Glutamatergic neuron (in vitro differentiated cells): ENCODE data around the gene CHN2. TPM values are rescaled to one million over a fixed set of nuclear protein-coding genes. Genes with fewer than 3 reads are reported as not detected.

Source experiments
- DNase-seq: peaks from one replicate; pipeline ENCODE4 v3.0.0; 2022
- H3K27ac Mint-ChIP-seq: one replicate; pipeline ENCODE4 v1.8.0; 2020; ENCODE audit warnings: mild to moderate bottlenecking, mixed read lengths, inconsistent platforms; ENCODE audit not compliant: unreplicated experiment
- H3K27me3 Mint-ChIP-seq: one replicate; pipeline ENCODE4 v1.8.0; 2020; ENCODE audit warnings: mild to moderate bottlenecking, moderate library complexity, mixed read lengths, inconsistent platforms; ENCODE audit not compliant: unreplicated experiment
- H3K36me3 Mint-ChIP-seq: one replicate; pipeline ENCODE4 v1.8.0; 2020; ENCODE audit warnings: mild to moderate bottlenecking, mixed read lengths, inconsistent platforms; ENCODE audit not compliant: unreplicated experiment
- H3K4me1 Mint-ChIP-seq: one replicate; pipeline ENCODE4 v1.8.0; 2020; ENCODE audit warnings: mild to moderate bottlenecking, low read depth, mixed read lengths, inconsistent platforms; ENCODE audit not compliant: unreplicated experiment
- H3K4me3 Mint-ChIP-seq: one replicate; pipeline ENCODE4 v1.8.0; 2020; ENCODE audit warnings: mild to moderate bottlenecking, mixed read lengths, inconsistent platforms; ENCODE audit not compliant: unreplicated experiment
- H3K9me3 Mint-ChIP-seq: one replicate; pipeline ENCODE4 v1.8.0; 2020; ENCODE audit warnings: mild to moderate bottlenecking, moderate library complexity, mixed read lengths, inconsistent platforms; ENCODE audit not compliant: unreplicated experiment
- total RNA-seq: library from RNA; stranded (reverse); fragmentation: NEBNext Ultra II Directional; extraction: Animal tissue kit (Norgen Biotek cat#: 25700); gene quantifications from one replicate; pipeline ENCODE4 v1.2.1, GENCODE V29; 2021; ENCODE audit not compliant: unreplicated experiment
- TF ChIP-seq, protein P1 (sequence below): fragments of 200-600 bp; sonication (generic); IDR thresholded peaks from one replicate; pipeline ENCODE4 v1.5.0; 2021; ENCODE audit not compliant: partially characterized antibody, unreplicated experiment

Gene CHN2
- total RNA-seq, 1 donor from 2014 or later = 63.2 TPM

DNA sequence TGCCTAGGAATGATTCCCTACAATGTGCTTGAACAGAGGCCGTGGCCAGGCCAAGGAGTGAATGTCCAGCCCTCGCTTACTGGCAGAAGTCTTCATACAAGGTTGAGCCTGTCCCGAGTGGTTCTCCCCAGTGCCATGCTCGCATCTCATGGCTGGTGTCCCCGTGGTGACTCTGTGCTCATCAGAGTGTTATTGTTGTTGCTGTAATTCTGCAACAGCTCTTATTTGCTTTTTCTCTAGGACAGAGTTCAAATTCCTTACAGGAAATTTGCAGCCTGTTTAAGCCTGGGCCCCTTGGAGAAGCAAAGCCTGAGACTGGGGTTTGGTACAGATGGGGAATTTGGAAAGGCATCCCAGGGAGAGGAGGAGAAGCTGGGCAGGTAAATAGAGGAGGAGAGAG is 211.3 kb downstream of the CHN2 start:
- TF ChIP-seq, protein P1, sequence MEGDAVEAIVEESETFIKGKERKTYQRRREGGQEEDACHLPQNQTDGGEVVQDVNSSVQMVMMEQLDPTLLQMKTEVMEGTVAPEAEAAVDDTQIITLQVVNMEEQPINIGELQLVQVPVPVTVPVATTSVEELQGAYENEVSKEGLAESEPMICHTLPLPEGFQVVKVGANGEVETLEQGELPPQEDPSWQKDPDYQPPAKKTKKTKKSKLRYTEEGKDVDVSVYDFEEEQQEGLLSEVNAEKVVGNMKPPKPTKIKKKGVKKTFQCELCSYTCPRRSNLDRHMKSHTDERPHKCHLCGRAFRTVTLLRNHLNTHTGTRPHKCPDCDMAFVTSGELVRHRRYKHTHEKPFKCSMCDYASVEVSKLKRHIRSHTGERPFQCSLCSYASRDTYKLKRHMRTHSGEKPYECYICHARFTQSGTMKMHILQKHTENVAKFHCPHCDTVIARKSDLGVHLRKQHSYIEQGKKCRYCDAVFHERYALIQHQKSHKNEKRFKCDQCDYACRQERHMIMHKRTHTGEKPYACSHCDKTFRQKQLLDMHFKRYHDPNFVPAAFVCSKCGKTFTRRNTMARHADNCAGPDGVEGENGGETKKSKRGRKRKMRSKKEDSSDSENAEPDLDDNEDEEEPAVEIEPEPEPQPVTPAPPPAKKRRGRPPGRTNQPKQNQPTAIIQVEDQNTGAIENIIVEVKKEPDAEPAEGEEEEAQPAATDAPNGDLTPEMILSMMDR = no peak

GRCh38 chr7:29406366-29406765 is 211.8 kb downstream of the CHN2 start:
- no peak for DNase-seq
- TF ChIP-seq, protein P1 = no peak
- Mint-ChIP-seq H3K4me3 (no peak overlapping the region), H3K36me3 (no peaks in the 10 kb centered on the region), H3K9me3 (peaks cover 7% of the 10 kb centered on the region), H3K4me1 (peaks cover 15% of the 10 kb centered on the region), H3K27me3 (no peaks in the 10 kb centered on the region), H3K27ac (no peak overlapping the region)

More for the DNA sequence above, 211.3 kb downstream of the CHN2 start:
- H3K4me1 Mint-ChIP-seq = peaks cover 16% of the 10 kb centered on the region
- no peaks in the 10 kb centered on the region for H3K36me3 Mint-ChIP-seq
- no peaks in the 10 kb centered on the region for H3K27me3 Mint-ChIP-seq
- H3K27ac Mint-ChIP-seq = no peak overlapping the region
- peaks cover 7% of the 10 kb centered on the region for H3K9me3 Mint-ChIP-seq
- no peak for DNase-seq
- H3K4me3 Mint-ChIP-seq = no peak overlapping the region

DNA sequence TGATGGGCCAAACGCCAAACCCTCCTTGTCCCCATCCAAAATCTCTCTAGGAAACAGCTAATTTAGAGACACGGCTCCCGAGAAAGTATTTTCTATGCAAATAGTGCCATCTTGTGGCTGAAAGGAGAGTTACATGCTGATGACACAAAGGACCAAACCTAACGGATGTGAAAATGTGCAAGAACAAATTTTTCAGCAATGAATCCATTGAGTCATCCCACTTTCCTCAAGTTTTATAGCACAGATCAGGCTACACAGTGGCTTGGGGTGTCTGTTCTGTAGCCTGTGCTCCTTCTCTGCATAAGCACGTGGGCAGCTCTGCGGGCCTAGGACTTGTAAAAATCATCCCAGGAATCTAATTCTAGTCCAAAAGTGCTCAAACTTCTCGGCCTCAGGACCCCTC is 214.3 kb downstream of the CHN2 start:
- H3K4me1 Mint-ChIP-seq = peaks cover 6% of the 10 kb centered on the region
- no peaks in the 10 kb centered on the region for H3K27me3 Mint-ChIP-seq
- H3K36me3 Mint-ChIP-seq = no peaks in the 10 kb centered on the region
- H3K9me3 Mint-ChIP-seq = peaks cover 7% of the 10 kb centered on the region
- H3K27ac Mint-ChIP-seq = no peak overlapping the region
- TF ChIP-seq, protein P1 = peak; percentile 93
- no peak overlapping the region for H3K4me3 Mint-ChIP-seq
- DNase-seq = peak; percentile 28

GRCh38 chr7:29410996-29411395 is 216.4 kb downstream of the CHN2 start:
- H3K27me3 Mint-ChIP-seq = no peaks in the 10 kb centered on the region
- H3K27ac Mint-ChIP-seq = no peak overlapping the region
- H3K36me3 Mint-ChIP-seq = no peaks in the 10 kb centered on the region
- H3K4me1 Mint-ChIP-seq = peaks cover 6% of the 10 kb centered on the region
- TF ChIP-seq, protein P1 = no peak
- peaks cover 1% of the 10 kb centered on the region for H3K9me3 Mint-ChIP-seq
- H3K4me3 Mint-ChIP-seq = no peak overlapping the region
- DNase-seq = no peak

GRCh38 chr7:29412912-29413311 is 218.3 kb downstream of the CHN2 start:
- no peaks in the 10 kb centered on the region for H3K27me3 Mint-ChIP-seq
- H3K4me1 Mint-ChIP-seq = peaks cover 10% of the 10 kb centered on the region
- no peaks in the 10 kb centered on the region for H3K9me3 Mint-ChIP-seq
- no peak overlapping the region for H3K4me3 Mint-ChIP-seq
- DNase-seq = no peak
- H3K27ac Mint-ChIP-seq = no peak overlapping the region
- TF ChIP-seq, protein P1 = no peak
- no peaks in the 10 kb centered on the region for H3K36me3 Mint-ChIP-seq
